Left lung (tissue), 10 donors: ENCODE data around the gene CD40. TPM values are rescaled to one million over a fixed set of nuclear protein-coding genes. Genes with fewer than 3 reads are reported as not detected.
A peak's percentile ranks its signal among the peaks of the same experiment; 100 is the strongest.

ENCODE experiments used
- ATAC-seq: fragments of 200-7000 bp; cut with Tn5 transposase; one replicate; pipeline ENCODE4 v1.9.1; 2020; ENCODE audit warnings: moderate library complexity
- DNase-seq, 4 donors: peaks; one replicate each; pipeline ENCODE4 v3.0.0-alpha.2; 2013 to 2020
- H3K27ac ChIP-seq, 2 donors: fragments of 200-600 bp; sonication (generic) in 1 of 2; one replicate each; pipeline versions ENCODE4 v1.5.0 to v1.8.0; 2020 to 2021
- H3K27me3 ChIP-seq, 2 donors: fragments of 200-600 bp; sonication (generic) in 1 of 2; one replicate each; pipeline versions ENCODE4 v1.5.0 to v1.8.0; 2020 to 2021
- H3K36me3 ChIP-seq, 2 donors: fragments of 200-600 bp; sonication (generic) in 1 of 2; one replicate each; pipeline versions ENCODE4 v1.5.0 to v1.8.0; 2020 to 2021
- H3K4me1 ChIP-seq, 2 donors: fragments of 200-600 bp; one replicate each; pipeline ENCODE4 v1.8.0; 2021
- H3K4me3 ChIP-seq, 2 donors: fragments of 200-600 bp; sonication (generic) in 1 of 2; one replicate each; pipeline versions ENCODE4 v1.5.0 to v1.8.0; 2020 to 2021; ENCODE audit warnings: mild to moderate bottlenecking in 1 of 2
- H3K9me3 ChIP-seq, 2 donors: fragments of 200-600 bp; sonication (generic) in 1 of 2; one replicate each; pipeline versions ENCODE4 v1.5.0 to v1.8.0; 2020 to 2021
- CTCF ChIP-seq, 2 donors: fragments of 200-600 bp; sonication (generic) in 1 of 2; IDR thresholded peaks; one replicate each; pipeline versions ENCODE4 v1.5.0 to v1.8.0; 2021; ENCODE audit warnings: antibody characterized with exemption in 2 of 2
- intact Hi-C, 2 donors: fragments of 100-400 bp; cut with DNase I; formaldehyde crosslinking; loops; one replicate each; pipeline versions ENCODE4 v1.11.2 to v1.14.2; 2022
- polyA plus RNA-seq, 6 donors: library from polyadenylated mRNA; unstranded; fragments of 120-200 nt; gene quantifications; one replicate each; pipeline ENCODE4 v1.2.1, GENCODE V29; 2013; ENCODE audit not compliant: insufficient read length in 6 of 6
- total RNA-seq, 2 donors: library from RNA; stranded (reverse); fragmentation: NEBNext Ultra II Directional; extraction: Animal tissue kit (Norgen Biotek cat#: 25700); gene quantifications; one replicate each; pipeline ENCODE4 v1.2.1, GENCODE V29; 2021
- donor health status: DM: no; HTN: yes; CAD: no.
- donor health status: DM: no; HTN: no; CAD: no.

The CD40 gene
- total and polyA plus RNA-seq, 8 donors = 13.9 to 27.6 (median 19.0) TPM

GRCh38 chr20:46132705-46133120 is 14.6 kb downstream of the CD40 start:
- no peaks in the 10 kb centered on the region for H3K4me1 ChIP-seq
- H3K27me3 ChIP-seq = peaks cover 0 to 72% of the 10 kb centered on the region in 2 donors
- H3K4me3 ChIP-seq = no peak overlapping the region
- intact Hi-C loops = no loop called here
- peak; percentile 33 to 92 (median 62) for DNase-seq
- TF ChIP-seq CTCF (IDR thresholded peaks at IDR 0.05) = peak; percentile 64 to 84
- no peaks in the 10 kb centered on the region for H3K9me3 ChIP-seq
- peaks cover 0 to 12% of the 10 kb centered on the region in 2 donors for H3K36me3 ChIP-seq
- H3K27ac ChIP-seq = no peak overlapping the region
- ATAC-seq = peak; percentile 92

- Histone ChIP-seq H3K36me3 (no peaks in the 10 kb centered on the region), H3K4me1 (no peaks in the 10 kb centered on the region), H3K27ac (no peak overlapping the region), H3K9me3 (no peaks in the 10 kb centered on the region), H3K4me3 (no peak overlapping the region), H3K27me3 (peaks cover 0 to 85% of the 10 kb centered on the region in 2 donors)
- intact Hi-C loops = no loop called here
- ATAC-seq (no peak), DNase-seq (no peak)
- TF ChIP-seq CTCF (IDR thresholded peaks at IDR 0.05) = no peak
Measured at GRCh38 chr20:46133886-46134654, 16.0 kb downstream of the CD40 start.

GRCh38 chr20:46134716-46135115 is 16.6 kb downstream of the CD40 start:
- intact Hi-C loops = no loop called here
- Histone ChIP-seq H3K4me1 (no peaks in the 10 kb centered on the region), H3K27ac (no peak overlapping the region), H3K27me3 (peaks cover 0 to 92% of the 10 kb centered on the region in 2 donors), H3K4me3 (no peak overlapping the region), H3K36me3 (no peaks in the 10 kb centered on the region), H3K9me3 (no peaks in the 10 kb centered on the region)
- DNase-seq = no peak
- no peak for TF ChIP-seq CTCF (IDR thresholded peaks at IDR 0.05)
- no peak for ATAC-seq

GRCh38 chr20:46135856-46136633 is 17.9 kb downstream of the CD40 start:
- no peaks in the 10 kb centered on the region for H3K9me3 ChIP-seq
- DNase-seq = no peak
- no peaks in the 10 kb centered on the region for H3K36me3 ChIP-seq
- no peak for ATAC-seq
- intact Hi-C loops = no loop called here
- no peaks in the 10 kb centered on the region for H3K4me1 ChIP-seq
- no peak for TF ChIP-seq CTCF (IDR thresholded peaks at IDR 0.05)
- no peak overlapping the region for H3K4me3 ChIP-seq
- H3K27me3 ChIP-seq = peaks cover 0 to 94% of the 10 kb centered on the region in 2 donors
- no peak overlapping the region for H3K27ac ChIP-seq

- intact Hi-C loops = no loop called here
- H3K4me3 ChIP-seq = no peak overlapping the region
- H3K9me3 ChIP-seq = no peaks in the 10 kb centered on the region
- peaks cover 0 to 96% of the 10 kb centered on the region in 2 donors for H3K27me3 ChIP-seq
- DNase-seq (no peak), ATAC-seq (no peak)
- no peak overlapping the region for H3K27ac ChIP-seq
- H3K36me3 ChIP-seq = no peaks in the 10 kb centered on the region
- TF ChIP-seq CTCF (IDR thresholded peaks at IDR 0.05) = no peak
- H3K4me1 ChIP-seq = no peaks in the 10 kb centered on the region
Measured at GRCh38 chr20:46137816-46138215, 19.7 kb downstream of the CD40 start.
